GM18517 (cell line): ENCODE data around the gene IGF1R.

Experiments
- ATAC-seq: cut with Tn5 transposase; IDR thresholded peaks from one replicate; pipeline ENCODE4 v1.9.1; 2021; ENCODE audit warnings: mild to moderate bottlenecking, moderate library complexity; ENCODE audit not compliant: unreplicated experiment

IGF1R gene

GRCh38 chr15:98817745-98818144 lies 169.4 kb downstream of the IGF1R start:
- ATAC-seq, result no peak

- ATAC-seq, result no peak
Measured at GRCh38 chr15:98823012-98823458, 174.7 kb downstream of the IGF1R start.

- no peak for ATAC-seq
Measured at GRCh38 chr15:98823616-98824015, 175.3 kb downstream of the IGF1R start.

- ATAC-seq, result no peak
Measured at GRCh38 chr15:98824595-98824994, 176.3 kb downstream of the IGF1R start.

- no peak for ATAC-seq
Measured at GRCh38 chr15:98826658-98827057, 178.3 kb downstream of the IGF1R start.

GRCh38 chr15:98827217-98827616 lies 178.9 kb downstream of the IGF1R start:
- ATAC-seq, result no peak

- no peak for ATAC-seq
Measured at GRCh38 chr15:98830034-98830634, 181.8 kb downstream of the IGF1R start.

- ATAC-seq, result no peak
Measured at GRCh38 chr15:98834976-98835375, 186.6 kb downstream of the IGF1R start.

- ATAC-seq, result no peak
Measured at GRCh38 chr15:98835876-98836275, 187.5 kb downstream of the IGF1R start.

GRCh38 chr15:98838387-98839259 lies 190.3 kb downstream of the IGF1R start:
- no peak for ATAC-seq

GRCh38 chr15:98840053-98840452 lies 191.7 kb downstream of the IGF1R start:
- ATAC-seq, result no peak

- no peak for ATAC-seq
Measured at GRCh38 chr15:98841419-98841970, 193.2 kb downstream of the IGF1R start.

GRCh38 chr15:98842192-98842972 lies 194.0 kb downstream of the IGF1R start:
- ATAC-seq, result no peak

GRCh38 chr15:98842973-98843285 lies 194.6 kb downstream of the IGF1R start:
- ATAC-seq, result no peak

GRCh38 chr15:98843844-98844243 lies 195.5 kb downstream of the IGF1R start:
- ATAC-seq, result no peak

GRCh38 chr15:98844261-98844660 lies 195.9 kb downstream of the IGF1R start:
- no peak for ATAC-seq

GRCh38 chr15:98845138-98845884 lies 197.0 kb downstream of the IGF1R start:
- no peak for ATAC-seq

GRCh38 chr15:98850961-98851572 lies 202.7 kb downstream of the IGF1R start:
- no peak for ATAC-seq

- peak; percentile 31 for ATAC-seq
Measured at GRCh38 chr15:98853161-98853560, 204.8 kb downstream of the IGF1R start.
